T-helper 2 cell treated with Interferon-gamma antibody and Interleukin-4, amounts not matched to agents 5 μg/mL and 100 μg/mL, for 36 hours (primary cell): Measurements from ENCODE around the gene UGT2A3.
"Not testable (repeated sequence)": the region's sequence is repeated elsewhere in the genome, so short reads cannot be mapped to it uniquely, and the experiment has no call there.

ENCODE experiments used
- DNase-seq: peaks from one replicate; pipeline ENCODE4 v3.0.0; 2021; ENCODE audit warnings: low spot score
- H3K27ac Mint-ChIP-seq: one replicate; pipeline ENCODE4 v1.8.0; 2021; ENCODE audit warnings: mild to moderate bottlenecking, mixed read lengths
- H3K27me3 Mint-ChIP-seq: one replicate; pipeline ENCODE4 v1.8.0; 2021; ENCODE audit warnings: low read depth, mixed read lengths
- H3K36me3 Mint-ChIP-seq: one replicate; pipeline ENCODE4 v1.8.0; 2021; ENCODE audit warnings: low read depth, mixed read lengths
- H3K4me1 Mint-ChIP-seq: one replicate; pipeline ENCODE4 v1.8.0; 2021; ENCODE audit warnings: low read depth, mixed read lengths
- H3K4me3 Mint-ChIP-seq: one replicate; pipeline ENCODE4 v1.8.0; 2022; ENCODE audit warnings: mild to moderate bottlenecking, moderate library complexity, mixed read lengths
- H3K9me3 Mint-ChIP-seq: one replicate; pipeline ENCODE4 v1.8.0; 2021; ENCODE audit warnings: mixed read lengths

UGT2A3 gene

GRCh38 chr4:68951078-68951805 lies at the start of gene UGT2A3:
TSS of gene UGT2A3 (minus strand) at chr4:68951804. CDS start at chr4:68951760, 44 bp downstream.
- Mint-ChIP-seq H3K27me3 (no peaks in the 10 kb centered on the region), H3K9me3 (no peaks in the 10 kb centered on the region), H3K4me3 (no peak within 1 kb of the TSS), H3K27ac (no peak within 1 kb of the TSS), H3K4me1 (no peaks in the 10 kb centered on the region), H3K36me3 (no peaks in the 10 kb centered on the region)
- DNase-seq: no peak

DNA sequence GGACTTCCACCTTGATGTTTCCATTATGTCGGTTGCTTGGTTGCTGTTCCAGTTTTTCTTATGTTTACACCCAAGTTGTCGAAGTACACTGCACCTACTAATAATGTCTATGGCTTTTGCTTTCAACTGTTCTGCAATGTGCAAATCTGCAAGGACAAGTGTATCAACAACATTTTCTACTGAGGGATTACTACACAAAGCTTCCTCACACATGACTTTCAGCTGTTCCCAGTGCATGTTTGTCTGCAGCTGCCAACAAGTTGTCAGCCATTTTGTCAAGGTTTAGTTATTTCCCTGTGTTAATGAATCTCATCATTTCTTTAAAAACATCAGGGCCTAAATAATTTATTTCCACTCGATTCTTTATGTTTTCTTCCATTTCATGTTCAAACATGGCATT lies 45.4 kb upstream of the UGT2A3 start:
- Mint-ChIP-seq H3K27me3 (no peaks in the 10 kb centered on the region), H3K36me3 (no peaks in the 10 kb centered on the region), H3K4me3 (no peak overlapping the region), H3K4me1 (no peaks in the 10 kb centered on the region), H3K9me3 (no peaks in the 10 kb centered on the region), H3K27ac (no peak overlapping the region)
- DNase-seq: no peak

GRCh38 chr4:68995292-68995691 lies 43.7 kb upstream of the UGT2A3 start:
- no peak for DNase-seq
- Mint-ChIP-seq H3K27ac (no peak overlapping the region), H3K4me1 (no peaks in the 10 kb centered on the region), H3K9me3 (no peaks in the 10 kb centered on the region), H3K36me3 (no peaks in the 10 kb centered on the region), H3K27me3 (no peaks in the 10 kb centered on the region), H3K4me3 (no peak overlapping the region)

DNA sequence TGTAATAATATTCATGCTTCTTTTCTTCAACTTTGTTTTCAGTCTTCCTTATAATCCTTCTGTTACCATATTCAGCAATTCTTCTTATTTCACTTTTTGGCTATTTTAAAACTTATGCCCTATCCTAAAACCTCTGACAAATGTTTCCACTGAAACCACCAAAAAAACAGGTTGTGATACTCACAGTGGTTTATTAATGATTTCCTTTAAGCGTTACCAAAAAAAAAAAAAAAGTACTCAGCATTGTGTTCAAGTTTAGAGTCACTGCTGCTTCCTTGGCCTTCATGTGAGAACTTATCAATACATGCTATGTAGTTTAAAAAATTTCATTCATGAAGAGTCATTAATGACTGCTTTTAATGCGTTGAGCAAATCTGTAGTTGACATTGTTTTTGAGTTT lies 35.4 kb upstream of the UGT2A3 start:
- Mint-ChIP-seq H3K27me3 (no peaks in the 10 kb centered on the region), H3K36me3 (no peaks in the 10 kb centered on the region), H3K9me3 (no peaks in the 10 kb centered on the region), H3K4me3 (no peak overlapping the region), H3K4me1 (no peaks in the 10 kb centered on the region), H3K27ac (no peak overlapping the region)
- no peak for DNase-seq

DNA sequence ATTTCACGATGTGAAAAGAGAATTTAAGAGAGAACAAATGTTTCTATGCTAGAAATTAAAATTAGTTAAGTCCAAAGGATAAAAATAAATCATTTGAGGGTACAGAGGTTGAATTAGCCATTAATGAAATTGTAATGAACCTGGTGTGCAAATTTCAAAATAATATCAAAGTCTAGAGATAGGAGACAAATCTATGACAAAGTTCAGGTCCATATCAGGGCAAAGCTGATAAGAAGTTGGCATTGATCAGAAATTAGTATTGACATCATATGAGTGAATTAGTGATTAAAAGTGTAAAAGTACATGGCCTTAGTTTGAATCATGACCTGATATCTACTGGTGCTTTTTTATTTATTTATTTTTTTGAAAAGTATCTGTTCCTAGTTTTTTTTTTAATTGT lies 33.8 kb upstream of the UGT2A3 start:
- Mint-ChIP-seq H3K9me3 (no peaks in the 10 kb centered on the region), H3K36me3 (no peaks in the 10 kb centered on the region), H3K27me3 (no peaks in the 10 kb centered on the region), H3K4me3 (no peak overlapping the region), H3K27ac (no peak overlapping the region), H3K4me1 (no peaks in the 10 kb centered on the region)
- DNase-seq: no peak

DNA sequence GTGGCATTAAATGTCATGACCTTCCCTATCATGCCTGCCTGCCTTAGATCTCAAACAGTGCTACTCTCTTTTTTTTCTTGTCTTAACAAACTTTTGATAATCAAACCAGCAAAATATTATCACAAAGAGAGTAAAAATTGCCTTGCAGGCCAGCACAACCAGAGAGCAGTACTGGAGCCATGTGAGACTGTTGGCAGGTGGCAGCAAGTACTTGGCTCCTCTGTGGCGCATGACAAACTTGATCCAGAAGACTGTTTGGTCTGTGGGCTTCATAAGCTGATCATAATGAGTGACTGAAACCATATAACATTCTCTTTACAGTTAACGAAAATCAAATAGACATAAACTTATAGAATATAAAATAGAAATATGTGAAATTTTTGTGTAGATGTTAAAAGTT lies 33.3 kb upstream of the UGT2A3 start:
- Mint-ChIP-seq H3K36me3 (no peaks in the 10 kb centered on the region), H3K4me3 (no peak overlapping the region), H3K9me3 (no peaks in the 10 kb centered on the region), H3K27me3 (no peaks in the 10 kb centered on the region), H3K4me1 (no peaks in the 10 kb centered on the region), H3K27ac (no peak overlapping the region)
- no peak for DNase-seq

GRCh38 chr4:68963374-68963773 lies 11.8 kb upstream of the UGT2A3 start:
- no peak overlapping the region for H3K27ac Mint-ChIP-seq
- no peak for DNase-seq
- no peaks in the 10 kb centered on the region for H3K27me3 Mint-ChIP-seq
- H3K36me3 Mint-ChIP-seq: no peaks in the 10 kb centered on the region
- H3K9me3 Mint-ChIP-seq: no peaks in the 10 kb centered on the region
- no peaks in the 10 kb centered on the region for H3K4me1 Mint-ChIP-seq
- no peak overlapping the region for H3K4me3 Mint-ChIP-seq

DNA sequence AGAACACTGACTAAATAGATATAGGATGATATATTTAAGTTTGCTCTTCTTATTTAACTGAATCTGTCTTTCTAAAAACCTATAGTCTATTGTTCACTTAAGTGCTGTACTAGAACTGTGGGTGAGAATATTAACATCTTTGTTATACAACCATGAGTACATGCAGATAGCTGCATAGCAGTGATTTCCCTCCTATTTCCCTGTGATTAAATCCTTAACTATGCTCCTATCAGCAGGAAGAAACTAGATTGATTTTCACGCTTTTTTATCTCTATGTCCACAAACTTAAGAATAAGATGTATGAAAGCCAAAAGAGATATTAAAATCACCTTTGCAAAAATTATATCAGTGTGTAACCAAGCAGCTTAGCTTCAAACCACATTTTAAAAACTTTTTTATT lies 11.3 kb upstream of the UGT2A3 start:
- Mint-ChIP-seq H3K27ac (no peak overlapping the region), H3K4me3 (no peak overlapping the region), H3K9me3 (no peaks in the 10 kb centered on the region), H3K4me1 (no peaks in the 10 kb centered on the region), H3K27me3 (no peaks in the 10 kb centered on the region), H3K36me3 (no peaks in the 10 kb centered on the region)
- DNase-seq: no peak

GRCh38 chr4:68960294-68961163 lies 8.9 kb upstream of the UGT2A3 start:
- Mint-ChIP-seq H3K36me3 (no peaks in the 10 kb centered on the region), H3K27ac (no peak overlapping the region), H3K27me3 (no peaks in the 10 kb centered on the region), H3K4me1 (no peaks in the 10 kb centered on the region), H3K9me3 (no peaks in the 10 kb centered on the region), H3K4me3 (no peak overlapping the region)
- DNase-seq: no peak

DNA sequence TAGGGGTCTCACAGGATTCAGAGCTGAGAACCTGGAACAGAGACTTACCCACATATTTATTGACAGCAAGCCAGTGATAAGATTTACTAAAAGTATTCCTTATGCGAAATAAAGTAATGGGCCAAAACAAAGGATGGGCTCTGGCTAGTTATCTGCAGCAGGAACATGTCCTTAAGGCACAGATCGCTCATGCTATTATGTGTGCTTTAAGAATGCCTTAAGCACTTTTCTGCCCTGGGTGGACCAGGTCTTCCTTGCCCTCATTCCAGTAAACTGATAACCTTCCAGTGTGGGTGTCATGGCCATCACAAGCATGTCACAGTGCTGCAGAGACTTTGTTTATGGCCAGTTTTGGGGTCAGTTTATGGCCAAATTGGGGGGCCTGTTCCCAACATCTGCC lies 7.5 kb upstream of the UGT2A3 start:
- DNase-seq, H3K9me3 Mint-ChIP-seq, H3K4me3 Mint-ChIP-seq, H3K36me3 Mint-ChIP-seq, H3K4me1 Mint-ChIP-seq, H3K27me3 Mint-ChIP-seq, H3K27ac Mint-ChIP-seq: not testable (repeated sequence)

DNA sequence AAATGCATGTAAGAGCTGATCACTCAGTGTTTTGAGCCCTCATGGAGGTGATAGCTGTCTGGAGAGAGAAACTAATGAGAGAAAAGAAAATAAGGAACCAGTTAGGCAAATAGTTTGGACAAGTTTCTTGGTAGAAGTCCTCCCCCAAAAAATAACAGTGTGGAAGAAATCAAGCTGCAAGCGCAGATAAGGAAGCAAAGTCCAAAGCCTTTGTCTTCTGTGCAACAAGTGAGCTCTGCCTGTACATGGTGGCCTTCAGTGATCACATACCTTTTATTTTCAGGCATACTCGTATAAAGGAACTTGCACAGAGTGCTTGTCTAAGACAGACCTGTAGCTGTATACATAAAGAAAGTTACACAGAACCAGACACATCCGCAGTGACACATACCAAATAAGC lies 2.5 kb upstream of the UGT2A3 start:
- Mint-ChIP-seq H3K27me3 (no peaks in the 10 kb centered on the region), H3K9me3 (no peaks in the 10 kb centered on the region), H3K4me3 (no peak overlapping the region), H3K36me3 (no peaks in the 10 kb centered on the region), H3K4me1 (no peaks in the 10 kb centered on the region), H3K27ac (no peak overlapping the region)
- DNase-seq: no peak

DNA sequence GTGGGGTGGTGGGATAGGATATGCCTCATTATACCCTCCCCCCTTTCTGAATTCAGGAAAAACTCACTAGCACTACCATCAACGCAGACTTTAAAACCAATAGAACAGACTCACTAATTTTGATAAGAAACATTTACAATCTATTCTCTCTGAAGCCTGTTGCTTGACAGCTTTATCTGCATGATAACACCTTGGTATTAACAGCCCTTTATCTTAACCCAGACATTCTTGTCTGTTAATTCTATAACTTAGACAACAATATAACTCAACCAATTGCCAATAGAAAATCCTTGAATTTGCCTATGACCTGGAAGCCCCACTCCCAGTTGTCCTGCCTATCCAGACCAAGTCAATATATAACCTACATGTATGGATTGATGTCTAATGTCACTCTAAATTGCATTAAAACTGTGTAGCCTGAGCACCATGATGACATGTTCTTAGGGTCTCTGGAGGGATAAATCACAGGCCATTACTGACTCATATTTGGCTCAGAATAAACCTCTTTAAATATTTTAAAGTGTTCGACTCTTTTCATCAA lies 1.5 kb upstream of the UGT2A3 start:
- Mint-ChIP-seq H3K9me3 (no peaks in the 10 kb centered on the region), H3K27ac (no peak overlapping the region)

DNA sequence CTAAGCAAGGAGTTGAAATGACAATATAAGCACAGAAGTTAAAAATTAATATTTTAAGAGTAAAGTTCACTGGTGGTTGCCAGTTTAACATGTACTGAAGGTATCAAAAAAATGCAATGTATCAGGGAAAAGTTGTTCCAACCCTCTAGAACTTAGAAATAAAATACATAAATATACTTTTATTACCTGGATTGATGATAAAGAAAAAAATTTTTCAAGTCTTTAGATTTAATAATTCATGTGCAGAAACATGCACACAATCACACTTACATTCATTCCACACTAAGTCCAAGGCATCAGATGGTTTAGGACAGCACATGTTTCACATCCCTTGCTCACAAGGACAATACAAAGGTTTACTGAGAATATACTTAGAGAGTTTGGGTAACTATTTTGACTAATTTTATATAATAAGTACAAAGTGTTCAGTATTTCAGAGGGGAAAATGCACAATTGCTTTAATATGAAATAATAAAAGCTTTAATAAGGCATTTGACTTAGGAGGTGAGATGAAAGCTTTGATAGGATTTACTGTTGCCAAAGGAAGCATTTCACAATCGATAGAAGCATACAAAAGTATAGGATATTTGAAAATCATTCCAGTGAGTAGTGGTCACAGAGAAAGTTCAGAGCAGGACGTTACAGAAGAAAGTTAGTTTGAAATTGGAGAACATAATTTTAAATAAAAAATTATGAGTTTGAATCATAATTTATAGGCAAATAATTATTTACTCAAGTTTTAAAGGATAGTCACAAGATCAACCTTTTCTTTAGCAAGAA lies 392 bp upstream of the UGT2A3 start:
- Mint-ChIP-seq H3K36me3 (no peaks in the 10 kb centered on the region), H3K27ac (no peak overlapping the region), H3K9me3 (no peaks in the 10 kb centered on the region), H3K27me3 (no peaks in the 10 kb centered on the region), H3K4me3 (no peak overlapping the region), H3K4me1 (no peaks in the 10 kb centered on the region)
- DNase-seq: no peak

More for the DNA sequence above, 1.5 kb upstream of the UGT2A3 start:
- Mint-ChIP-seq H3K4me1 (no peaks in the 10 kb centered on the region), H3K36me3 (no peaks in the 10 kb centered on the region), H3K27me3 (no peaks in the 10 kb centered on the region), H3K4me3 (no peak overlapping the region)
- no peak for DNase-seq

DNA sequence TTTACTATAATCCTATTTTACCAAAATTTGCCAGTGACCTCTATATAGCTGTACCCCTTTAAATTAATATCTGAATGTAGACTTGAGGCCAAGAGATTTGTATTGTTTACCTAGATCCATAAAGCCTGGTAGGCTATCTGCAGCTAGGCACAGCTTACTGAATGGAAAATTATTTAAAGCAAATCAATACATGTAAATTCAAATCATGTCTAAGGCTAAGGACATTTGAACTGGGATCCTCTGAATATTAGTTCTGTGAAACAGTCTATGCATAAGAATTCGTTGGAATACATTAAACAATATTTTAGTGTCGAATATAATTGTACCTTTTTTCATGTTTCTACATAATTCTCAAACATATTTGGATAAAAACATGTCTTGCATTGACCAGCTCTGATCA lies 1.6 kb downstream of the UGT2A3 start:
- no peaks in the 10 kb centered on the region for H3K27me3 Mint-ChIP-seq
- H3K27ac Mint-ChIP-seq: no peak overlapping the region
- H3K36me3 Mint-ChIP-seq: no peaks in the 10 kb centered on the region
- H3K9me3 Mint-ChIP-seq: no peaks in the 10 kb centered on the region
- DNase-seq: no peak
- no peaks in the 10 kb centered on the region for H3K4me1 Mint-ChIP-seq
- H3K4me3 Mint-ChIP-seq: no peak overlapping the region
